ENCODE results near the gene GREM1. TPM values are rescaled to one million over a fixed set of nuclear protein-coding genes. Genes with fewer than 3 reads are reported as not detected.

GREM1 gene
- total and polyA plus RNA-seq, 2 experiments from 2014 or later = 0.27 to 1.0 TPM

GRCh38 chr15:32668942-32669341, 48.9 kb upstream of the GREM1 start:
- Mint-ChIP-seq H3K9me3 (no peaks in the 10 kb centered on the region), H3K4me1 (peaks cover 30% of the 10 kb centered on the region), H3K27me3 (ENCODE audit: insufficient read depth, low read depth, poor library complexity) (peaks cover 4% of the 10 kb centered on the region), H3K36me3 (ENCODE audit: low read depth) (no peaks in the 10 kb centered on the region; the same call in 2 of the 3 replicates), H3K4me3 (no peak overlapping the region), H3K27ac (peak overlapping the region; percentile 66)
- H3K36me3 ChIP-seq (ENCODE audit: insufficient read depth) = no peaks in the 10 kb centered on the region
- H2AFZ ChIP-seq = no peak overlapping the region
- no peaks in the 10 kb centered on the region for H3K9me2 ChIP-seq (ENCODE audit: insufficient read depth)
- H3K27me3 ChIP-seq (ENCODE audit: insufficient read depth) = no peaks in the 10 kb centered on the region
- ATAC-seq = peak; percentile 77
- H4K20me1 ChIP-seq (replicated peaks; ENCODE audit: insufficient read depth) = no peaks in the 10 kb centered on the region; the same call in 1 of the 2 replicates
- no peak overlapping the region for H3K4me2 ChIP-seq
- H3K4me3 ChIP-seq = no peak overlapping the region
- peak; percentile 91 for DNase-seq (ENCODE audit: low spot score)
- no peak for TF ChIP-seq ZNF114 (CRISPR knock-in tag; IDR thresholded peaks at IDR 0.05)
- no peak for TF ChIP-seq CTCF (conservative IDR thresholded peaks at IDR 0.05; ENCODE audit: low read depth in 2 of 2)
- TF ChIP-seq CREB1 (CRISPR knock-in tag; IDR thresholded peaks at IDR 0.05; ENCODE audit: low read depth) = peak; percentile 80
- no peak for TF ChIP-seq REST (IDR thresholded peaks at IDR 0.05; ENCODE audit: unreplicated experiment)
- no peak for TF ChIP-seq NANOG (IDR thresholded peaks at IDR 0.05; ENCODE audit: borderline replicate concordance)
- no peak for TF ChIP-seq EZH2phosphoT487 (IDR thresholded peaks at IDR 0.05; ENCODE audit: unreplicated experiment)
- no peak for TF ChIP-seq POLR2AphosphoS5 (IDR thresholded peaks at IDR 0.05; ENCODE audit: low read depth)
- no peak for TF ChIP-seq ZNF462 (CRISPR knock-in tag; IDR thresholded peaks at IDR 0.05)
- no peaks in the 10 kb centered on the region for H3K79me2 ChIP-seq (replicated peaks; ENCODE audit: insufficient read depth)
- H3K27ac ChIP-seq (ENCODE audit: low read depth) = no peak overlapping the region
- no peaks in the 10 kb centered on the region for H3F3A ChIP-seq (replicated peaks; ENCODE audit: low read depth)
- peaks cover 22% of the 10 kb centered on the region for H3K4me1 ChIP-seq (ENCODE audit: insufficient read depth)

Measured in GM23338 (cell line).